Mucosa of rectum (tissue), 2 donors: ENCODE measurements around the gene SRGAP1.
"Not testable (repeated sequence)": the region's sequence is repeated elsewhere in the genome, so short reads cannot be mapped to it uniquely, and the experiment has no call there.

Experiments
- H3K27ac ChIP-seq, 2 donors: one replicate each; pipeline ENCODE4 v1.7.0; 2013; ENCODE audit warnings: inconsistent platforms in 2 of 2, low read depth in 2 of 2, low read length in 2 of 2
- H3K27me3 ChIP-seq, 2 donors: one replicate each; pipeline ENCODE4 v1.7.0; 2013; ENCODE audit warnings: low read length in 2 of 2; ENCODE audit not compliant: control insufficient read depth in 2 of 2, insufficient read depth in 2 of 2
- H3K36me3 ChIP-seq, 2 donors: one replicate each; pipeline ENCODE4 v1.7.0; 2013; ENCODE audit warnings: low read length in 2 of 2; ENCODE audit not compliant: control insufficient read depth in 2 of 2, insufficient read depth in 2 of 2
- H3K4me1 ChIP-seq, 2 donors: one replicate each; pipeline ENCODE4 v1.7.0; 2013; ENCODE audit warnings: low read length in 2 of 2, mild to moderate bottlenecking in 1 of 2; ENCODE audit not compliant: control insufficient read depth in 2 of 2, insufficient read depth in 2 of 2
- H3K4me3 ChIP-seq, 2 donors: one replicate each; pipeline ENCODE4 v1.7.0; 2013; ENCODE audit warnings: low read length in 2 of 2
- H3K9ac ChIP-seq, 2 donors: one replicate each; pipeline ENCODE4 v1.7.0; 2013; ENCODE audit warnings: low read length in 2 of 2, low read depth in 1 of 2, mild to moderate bottlenecking in 1 of 2
- H3K9me3 ChIP-seq, 2 donors: one replicate each; pipeline ENCODE4 v1.7.0; 2013; ENCODE audit warnings: low read length in 2 of 2; ENCODE audit not compliant: control insufficient read depth in 2 of 2
- donor health status: healthy.
- donor health status: Normal muscosa, but diverticular disease.

The SRGAP1 gene

DNA sequence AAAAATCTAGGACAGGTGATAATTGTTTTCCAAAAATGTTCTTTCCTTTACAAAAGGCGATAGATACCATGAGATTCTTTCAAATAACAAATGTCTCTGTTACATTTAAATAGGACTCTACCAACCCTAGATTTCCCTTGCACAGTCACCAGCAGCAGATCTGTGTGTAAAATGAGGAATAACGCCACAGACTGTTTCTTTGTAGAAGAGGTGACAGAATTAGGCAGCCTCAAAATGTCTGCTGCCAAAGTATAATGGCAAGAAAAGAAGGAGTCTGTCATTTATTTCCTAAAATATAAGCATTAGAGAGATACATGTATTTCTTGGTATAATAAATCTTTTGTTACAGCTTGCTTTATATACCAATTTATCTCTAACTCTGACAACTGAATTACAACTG is 8.5 kb upstream of the SRGAP1 start:
- Histone ChIP-seq H3K27ac (no peak overlapping the region), H3K9ac (no peak overlapping the region), H3K36me3 (no peaks in the 10 kb centered on the region), H3K4me1 (no peaks in the 10 kb centered on the region), H3K9me3 (no peaks in the 10 kb centered on the region), H3K27me3 (no peaks in the 10 kb centered on the region), H3K4me3 (no peak overlapping the region)

DNA sequence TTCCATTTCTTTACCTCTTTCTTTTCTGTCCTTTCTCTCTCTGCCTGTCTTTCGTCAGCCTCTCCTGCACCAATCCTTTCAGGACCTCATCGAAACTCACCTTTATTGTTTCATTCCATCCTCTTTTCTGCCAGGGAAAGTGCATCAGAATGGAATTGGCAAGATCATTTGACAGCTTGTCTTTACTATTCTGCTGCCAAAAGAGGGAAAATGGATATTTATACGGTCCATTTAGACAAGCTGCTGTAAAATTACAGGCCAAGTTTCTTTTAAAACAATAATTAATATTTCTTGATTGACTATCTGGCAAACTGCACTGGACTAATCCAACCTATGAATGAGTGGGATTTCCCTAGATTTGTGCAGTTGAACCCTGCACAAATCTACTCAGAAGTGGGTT is 7.6 kb upstream of the SRGAP1 start:
- Histone ChIP-seq H3K27me3 (no peaks in the 10 kb centered on the region), H3K36me3 (no peaks in the 10 kb centered on the region), H3K4me1 (no peaks in the 10 kb centered on the region), H3K4me3 (no peak overlapping the region), H3K9ac (no peak overlapping the region), H3K9me3 (no peaks in the 10 kb centered on the region), H3K27ac (no peak overlapping the region)

DNA sequence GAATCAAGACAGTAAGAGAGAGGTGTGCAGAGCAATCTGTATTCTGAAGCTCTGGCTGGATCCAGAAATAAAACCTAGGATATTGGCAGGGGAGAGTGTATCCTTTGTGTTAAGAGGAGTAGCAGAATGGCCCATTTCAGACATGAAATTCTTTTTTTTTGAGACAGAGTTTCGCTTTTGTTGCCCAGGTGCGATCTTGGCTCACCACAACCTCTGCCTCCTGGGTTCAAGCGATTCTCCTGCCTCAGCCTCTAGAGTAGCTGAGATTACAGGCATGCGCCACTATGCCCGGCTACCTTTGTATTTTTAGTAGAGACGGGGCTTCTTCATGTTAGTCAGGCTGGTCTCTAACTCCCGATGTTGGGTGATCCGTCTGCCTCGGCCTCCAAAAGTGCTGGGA is 6.1 kb upstream of the SRGAP1 start:
- Histone ChIP-seq H3K36me3 (no peaks in the 10 kb centered on the region), H3K9ac (no peak overlapping the region)

DNA sequence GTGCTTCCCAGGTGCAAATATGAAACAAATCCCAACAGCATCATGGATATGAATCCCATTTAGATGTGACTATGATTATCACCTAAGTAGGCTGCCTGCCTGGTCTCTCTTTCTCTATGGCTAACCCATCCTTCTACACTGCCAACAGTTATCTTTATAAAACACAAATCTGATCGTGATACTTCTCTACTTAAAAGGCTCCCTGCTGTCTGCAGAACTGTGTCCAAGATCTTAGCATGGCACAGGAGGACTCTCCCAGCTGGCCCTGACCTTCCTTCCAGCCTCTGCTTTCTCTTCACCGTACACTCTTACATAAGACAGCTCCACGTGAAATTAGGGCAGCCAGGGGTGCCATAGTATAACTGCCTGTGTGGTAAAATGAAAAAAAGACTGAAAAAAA is 3.5 kb upstream of the SRGAP1 start:
- Histone ChIP-seq H3K27me3 (no peaks in the 10 kb centered on the region), H3K4me3 (no peak overlapping the region), H3K9ac (no peak overlapping the region), H3K36me3 (no peaks in the 10 kb centered on the region), H3K27ac (no peak overlapping the region), H3K4me1 (peaks cover 0 to 7% of the 10 kb centered on the region in 2 donors), H3K9me3 (no peaks in the 10 kb centered on the region)

More for the DNA sequence above, 6.1 kb upstream of the SRGAP1 start:
- no peak overlapping the region for H3K27ac ChIP-seq
- no peaks in the 10 kb centered on the region for H3K9me3 ChIP-seq
- H3K4me3 ChIP-seq: no peak overlapping the region
- H3K4me1 ChIP-seq: no peaks in the 10 kb centered on the region
- no peaks in the 10 kb centered on the region for H3K27me3 ChIP-seq

DNA sequence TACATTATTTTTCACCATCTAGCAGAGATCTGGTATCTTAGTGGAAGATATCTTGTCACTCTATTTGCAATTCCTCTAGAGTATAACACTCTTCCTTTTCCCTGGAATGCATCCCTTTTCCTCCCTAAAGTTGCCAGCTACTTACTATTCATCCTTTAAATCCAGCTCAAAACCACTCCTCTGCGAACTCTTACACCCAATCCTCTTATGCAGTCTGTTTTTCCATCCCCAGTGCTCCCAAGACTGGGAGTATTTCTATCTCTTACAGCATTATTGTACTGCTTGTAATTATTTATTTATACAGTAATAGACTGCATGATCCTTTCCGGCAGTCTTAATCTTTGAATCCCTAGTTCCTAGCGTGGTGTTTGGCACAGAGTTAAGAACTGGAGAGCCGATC is 2.9 kb upstream of the SRGAP1 start:
- Histone ChIP-seq H3K9ac (no peak overlapping the region), H3K27ac (no peak overlapping the region), H3K4me3 (no peak overlapping the region), H3K9me3 (no peaks in the 10 kb centered on the region), H3K4me1 (peaks cover 0 to 13% of the 10 kb centered on the region in 2 donors), H3K36me3 (no peaks in the 10 kb centered on the region), H3K27me3 (no peaks in the 10 kb centered on the region)

DNA sequence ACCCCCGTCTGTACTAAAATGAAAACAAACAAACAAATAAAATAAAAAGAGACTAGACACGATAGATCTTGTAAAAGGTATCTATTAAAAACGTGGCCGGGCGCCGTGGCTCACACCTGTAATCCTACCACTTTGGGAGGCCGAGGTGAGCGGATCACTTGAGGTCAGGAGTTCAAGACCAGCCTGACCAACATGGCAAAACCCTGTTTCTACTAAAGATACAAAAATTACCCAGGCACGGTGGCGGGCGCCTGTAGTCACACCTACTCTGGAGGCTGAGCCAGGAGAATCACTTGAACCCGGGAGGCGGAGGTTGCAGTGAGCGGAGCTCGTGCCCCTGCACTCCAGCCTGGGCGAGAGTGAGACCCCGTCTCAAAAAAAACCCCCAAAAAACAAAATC is 1.8 kb upstream of the SRGAP1 start:
- not testable (repeated sequence) for H3K9me3 ChIP-seq, H3K27me3 ChIP-seq, H3K27ac ChIP-seq, H3K9ac ChIP-seq, H3K36me3 ChIP-seq
- H3K4me3 ChIP-seq: peak overlapping the region in 1 of 2 donors; percentile 98
- peaks cover 4 to 15% of the 10 kb centered on the region in 2 donors for H3K4me1 ChIP-seq

DNA sequence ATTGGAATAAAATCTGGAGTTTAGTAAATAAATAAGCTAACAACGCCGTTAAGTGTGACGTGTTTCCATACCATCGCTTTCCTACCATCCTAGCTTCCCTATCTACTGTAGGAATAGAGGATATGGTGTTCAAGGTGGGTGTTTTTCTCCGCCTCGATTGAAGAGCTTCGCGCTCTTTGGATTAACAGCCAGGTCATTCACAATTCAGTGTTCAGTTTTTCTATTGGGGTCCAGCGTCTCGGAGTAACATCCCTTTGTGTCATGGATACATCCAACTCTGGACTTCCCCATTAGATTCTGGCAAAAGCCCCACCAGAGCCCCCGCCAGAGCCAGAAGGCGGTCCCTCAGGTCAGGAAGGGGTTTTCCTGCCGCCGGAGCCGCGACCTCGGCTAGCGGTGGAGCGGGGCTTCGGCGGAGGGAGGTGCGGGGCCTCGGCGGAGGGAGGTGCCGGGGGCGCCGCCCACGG is 1.2 kb upstream of the SRGAP1 start:
- H3K9ac ChIP-seq: peak overlapping the region in 1 of 2 donors; percentile 88
- peak overlapping the region; percentile 77 to 98 for H3K4me3 ChIP-seq
- H3K27ac ChIP-seq: peak overlapping the region; percentile 88
- H3K4me1 ChIP-seq: peaks cover 4 to 15% of the 10 kb centered on the region in 2 donors
- H3K27me3 ChIP-seq: no peaks in the 10 kb centered on the region
- H3K9me3 ChIP-seq: no peaks in the 10 kb centered on the region
- no peaks in the 10 kb centered on the region for H3K36me3 ChIP-seq

DNA sequence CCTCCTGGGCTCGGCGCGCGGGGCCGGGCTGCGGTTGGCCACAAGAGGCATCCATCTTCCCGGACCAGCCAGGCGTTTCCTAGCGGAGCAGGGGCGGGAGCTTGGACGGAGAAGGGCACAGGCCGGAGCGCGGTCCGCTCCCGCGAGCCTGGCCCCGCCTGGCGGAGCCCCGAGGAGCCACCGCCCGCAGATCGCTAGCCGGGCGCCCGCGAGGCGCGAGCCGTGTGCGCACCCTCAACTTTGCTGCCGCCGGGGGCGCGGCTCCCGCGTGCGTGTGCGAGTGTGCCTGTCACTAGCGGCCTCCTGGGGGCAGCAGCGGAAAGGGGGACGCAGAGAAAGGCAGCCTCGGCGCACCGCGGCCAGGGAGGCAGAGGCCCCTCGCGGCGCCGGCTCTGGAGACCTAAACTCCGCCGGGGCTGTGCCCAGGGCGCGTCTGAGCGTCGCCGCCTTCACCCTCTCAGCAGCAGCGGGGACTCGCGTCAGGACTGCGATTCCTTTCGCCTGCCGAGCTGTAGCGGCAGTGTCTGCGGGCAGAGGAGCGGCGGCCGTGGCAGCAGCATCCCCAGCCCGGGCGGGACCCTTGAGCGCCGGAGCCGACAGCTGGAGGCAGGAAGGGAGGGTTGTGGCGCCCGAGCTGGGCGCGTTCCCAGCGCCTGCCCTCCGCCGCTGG is 644 bp upstream of the SRGAP1 start:
- Histone ChIP-seq H3K4me1 (peaks cover 4 to 15% of the 10 kb centered on the region in 2 donors), H3K4me3 (peak overlapping the region; percentile 77 to 98), H3K36me3 (no peaks in the 10 kb centered on the region), H3K27ac (peak overlapping the region; percentile 88), H3K27me3 (no peaks in the 10 kb centered on the region), H3K9ac (peak overlapping the region; percentile 88 to 92), H3K9me3 (no peaks in the 10 kb centered on the region)

DNA sequence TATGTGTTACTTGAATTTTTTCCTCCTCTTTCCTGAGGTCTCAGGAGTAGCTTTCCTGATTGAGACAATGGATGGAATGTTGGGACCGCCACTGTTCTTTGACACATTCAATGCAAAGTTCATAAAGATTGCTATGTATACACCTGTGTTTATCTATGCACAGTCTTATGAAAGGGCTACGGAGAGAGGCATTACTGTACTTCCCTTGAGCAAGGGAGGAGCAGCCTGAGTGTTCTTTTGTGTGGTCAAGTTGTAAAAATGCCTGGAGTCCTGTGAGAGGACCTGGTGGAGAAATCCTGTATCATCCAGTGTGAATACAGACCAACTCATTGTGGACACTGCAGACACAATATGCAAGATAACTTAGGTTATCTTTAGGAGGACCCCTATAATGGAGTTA is 1.2 kb downstream of the SRGAP1 start:
- H3K4me1 ChIP-seq: peaks cover 4 to 15% of the 10 kb centered on the region in 2 donors
- no peaks in the 10 kb centered on the region for H3K36me3 ChIP-seq
- H3K4me3 ChIP-seq: peak overlapping the region; percentile 77 to 98
- H3K27me3 ChIP-seq: no peaks in the 10 kb centered on the region
- peak overlapping the region in 1 of 2 donors; percentile 88 for H3K9ac ChIP-seq
- H3K9me3 ChIP-seq: no peaks in the 10 kb centered on the region
- H3K27ac ChIP-seq: peak overlapping the region in 1 of 2 donors; percentile 88

DNA sequence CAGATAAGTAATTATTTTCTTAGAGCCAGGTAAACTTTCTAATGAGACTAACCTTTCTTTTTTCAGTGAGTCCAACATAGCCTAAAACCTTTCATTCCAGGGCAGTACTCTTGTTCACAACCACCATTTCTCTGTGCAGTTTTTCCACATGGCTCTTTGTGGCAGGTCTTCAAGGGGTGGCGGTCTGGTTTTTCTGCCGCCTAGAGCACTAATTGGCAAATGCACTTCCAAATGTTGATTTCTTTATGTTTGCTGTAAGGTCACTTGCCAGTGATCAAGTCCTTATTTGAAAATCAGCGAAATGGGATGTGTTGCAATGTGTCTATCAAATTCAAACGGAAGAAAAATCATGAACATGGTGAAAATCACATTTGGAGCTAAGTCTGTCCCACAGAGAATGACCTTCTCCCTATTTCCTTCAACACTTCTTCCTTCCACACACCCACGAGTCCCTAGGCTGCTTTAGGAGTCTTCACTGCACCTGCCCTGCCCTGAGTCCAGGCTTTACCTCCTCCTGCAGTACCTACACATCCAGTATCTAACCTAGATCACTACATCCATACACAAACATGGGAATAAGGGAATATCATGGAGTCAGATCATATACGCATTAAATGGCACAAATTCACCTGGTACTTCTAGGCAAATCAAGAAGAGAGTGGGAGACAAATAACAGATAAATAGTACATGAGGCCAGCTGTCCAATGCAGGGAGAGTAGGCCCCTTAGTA is 1.9 kb downstream of the SRGAP1 start:
- H3K4me3 ChIP-seq: peak overlapping the region; percentile 77 to 98

More for the DNA sequence above, 1.9 kb downstream of the SRGAP1 start:
- peak overlapping the region in 1 of 2 donors; percentile 88 for H3K27ac ChIP-seq
- H3K4me1 ChIP-seq: peaks cover 4 to 15% of the 10 kb centered on the region in 2 donors
- no peaks in the 10 kb centered on the region for H3K9me3 ChIP-seq
- H3K36me3 ChIP-seq: no peaks in the 10 kb centered on the region
- peak overlapping the region in 1 of 2 donors; percentile 88 for H3K9ac ChIP-seq
- H3K27me3 ChIP-seq: no peaks in the 10 kb centered on the region
